Measurements from ENCODE around the gene DENND11. TPM values are rescaled to one million over a fixed set of nuclear protein-coding genes. Genes with fewer than 3 reads are reported as not detected.

The DENND11 gene
- total RNA-seq, 2 donors from 2014 or later, result 18.1 to 18.9 TPM

GRCh38 chr7:141666071-141666470 lies 35.9 kb downstream of the DENND11 start:
- no peak overlapping the region for H3K4me3 ChIP-seq
- H3K27me3 ChIP-seq (replicated peaks; ENCODE audit: insufficient read depth), result no peaks in the 10 kb centered on the region
- WGBS, result 90% methylated on average over 4 of the region's 4 CpGs
- H3K27ac ChIP-seq, result no peak overlapping the region
- H3K9me3 ChIP-seq, result no peaks in the 10 kb centered on the region
- no peak for TF ChIP-seq POLR2AphosphoS5 (IDR thresholded peaks at IDR 0.05)
- no peak for TF ChIP-seq POLR2A (IDR thresholded peaks at IDR 0.05)
- TF ChIP-seq CTCF (IDR thresholded peaks at IDR 0.05), result no peak
- H3K4me1 ChIP-seq (replicated peaks), result no peaks in the 10 kb centered on the region
- DNase-seq (ENCODE audit: low spot score), result no peak
- H3K36me3 ChIP-seq, result peaks cover 3 to 4% of the 10 kb centered on the region in 2 donors
- intact Hi-C loops (cut with DNase I), result no loop called here

GRCh38 chr7:141665208-141666035 lies 36.5 kb downstream of the DENND11 start:
- Histone ChIP-seq H3K27me3 (replicated peaks; ENCODE audit: insufficient read depth) (no peaks in the 10 kb centered on the region), H3K36me3 (peaks cover 3 to 4% of the 10 kb centered on the region in 2 donors), H3K9me3 (no peaks in the 10 kb centered on the region), H3K4me3 (no peak overlapping the region), H3K4me1 (replicated peaks) (no peaks in the 10 kb centered on the region), H3K27ac (no peak overlapping the region)
- DNase-seq (ENCODE audit: low spot score), result no peak
- intact Hi-C loops (cut with DNase I), result no loop called here
- TF ChIP-seq POLR2A (IDR thresholded peaks at IDR 0.05), result no peak
- WGBS, result 93% methylated on average over 18 of the region's 18 CpGs

GRCh38 chr7:141664450-141664849 lies 37.5 kb downstream of the DENND11 start:
- H3K4me1 ChIP-seq (replicated peaks), result no peaks in the 10 kb centered on the region
- DNase-seq (ENCODE audit: low spot score), result no peak
- WGBS, result 98% methylated on average over 6 of the region's 6 CpGs
- no peak overlapping the region for H3K27ac ChIP-seq
- no peaks in the 10 kb centered on the region for H3K9me3 ChIP-seq
- H3K27me3 ChIP-seq (replicated peaks; ENCODE audit: insufficient read depth), result no peaks in the 10 kb centered on the region
- peaks cover 4% of the 10 kb centered on the region in 2 donors for H3K36me3 ChIP-seq
- intact Hi-C loops (cut with DNase I), result no loop called here
- H3K4me3 ChIP-seq, result no peak overlapping the region
- TF ChIP-seq POLR2AphosphoS5 (IDR thresholded peaks at IDR 0.05) (no peak), CTCF (IDR thresholded peaks at IDR 0.05) (no peak), POLR2A (IDR thresholded peaks at IDR 0.05) (no peak)

GRCh38 chr7:141663081-141663849 lies 38.7 kb downstream of the DENND11 start:
- 37% methylated on average over 6 of the region's 6 CpGs for WGBS

More at GRCh38 chr7:141663081-141663849, 38.7 kb downstream of the DENND11 start:
- Histone ChIP-seq H3K27me3 (replicated peaks; ENCODE audit: insufficient read depth) (no peaks in the 10 kb centered on the region), H3K36me3 (peaks cover 4 to 8% of the 10 kb centered on the region in 2 donors), H3K4me3 (no peak overlapping the region), H3K9me3 (no peaks in the 10 kb centered on the region), H3K27ac (peak overlapping the region; percentile 1 to 40), H3K4me1 (replicated peaks) (no peaks in the 10 kb centered on the region)
- peak; percentile 54 for DNase-seq (ENCODE audit: low spot score)
- intact Hi-C loops (cut with DNase I), result no loop called here
- TF ChIP-seq POLR2AphosphoS5 (IDR thresholded peaks at IDR 0.05) (no peak), POLR2A (IDR thresholded peaks at IDR 0.05) (no peak), CTCF (IDR thresholded peaks at IDR 0.05) (no peak)
